Esophagus mucosa (tissue), 1 donor: ENCODE results near the gene ANO8. TPM values are rescaled to one million over a fixed set of nuclear protein-coding genes. Genes with fewer than 3 reads are reported as not detected.
"Not testable (repeated sequence)": the region's sequence is repeated elsewhere in the genome, so short reads cannot be mapped to it uniquely, and the experiment has no call there.

ENCODE experiments used
- ATAC-seq: fragments of 200-7000 bp; cut with Tn5 transposase; one replicate; pipeline ENCODE4 v1.9.1; 2020
- total RNA-seq: library from RNA; stranded (reverse); gene quantifications from one replicate; pipeline ENCODE4 v1.2.4, GENCODE V29; 2023
- donor health status: DM: yes; HTN: yes; CAD: no.

ANO8 gene
- total RNA-seq, 1 donor from 2014 or later: 9.9 TPM

DNA sequence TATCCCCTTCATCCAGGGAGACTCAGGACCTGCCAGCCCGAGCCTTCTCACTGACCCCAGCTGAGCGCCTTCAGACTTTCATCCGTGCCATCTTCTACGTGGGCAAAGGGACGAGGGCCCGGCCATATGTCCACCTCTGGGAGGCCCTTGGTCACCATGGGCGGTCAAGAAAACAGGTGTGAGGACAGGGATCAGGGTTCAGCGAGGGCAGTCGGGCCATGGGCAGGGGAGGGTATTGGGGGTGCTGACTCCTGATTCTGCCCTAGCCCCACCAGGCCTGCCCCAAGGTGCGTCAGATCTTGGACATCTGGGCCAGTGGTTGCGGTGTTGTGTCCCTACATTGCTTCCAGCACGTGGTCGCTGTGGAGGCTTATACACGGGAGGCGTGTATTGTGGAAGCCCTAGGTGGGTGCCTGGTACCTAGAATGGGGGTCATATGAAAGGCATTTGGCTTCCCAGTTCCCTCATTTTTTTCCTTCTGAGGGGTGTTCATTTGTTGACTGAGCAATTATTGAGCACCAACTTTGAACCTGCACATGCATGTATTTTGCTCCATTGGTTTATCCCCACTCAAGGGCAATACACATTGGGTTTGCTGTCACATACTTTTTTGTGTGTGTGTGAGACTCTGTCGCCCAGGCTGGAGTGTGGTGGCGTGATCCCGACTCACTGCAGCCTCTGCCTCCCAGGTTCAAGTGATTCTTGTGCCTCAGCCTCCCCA is 49.1 kb downstream of the ANO8 start:
- ATAC-seq: no peak

DNA sequence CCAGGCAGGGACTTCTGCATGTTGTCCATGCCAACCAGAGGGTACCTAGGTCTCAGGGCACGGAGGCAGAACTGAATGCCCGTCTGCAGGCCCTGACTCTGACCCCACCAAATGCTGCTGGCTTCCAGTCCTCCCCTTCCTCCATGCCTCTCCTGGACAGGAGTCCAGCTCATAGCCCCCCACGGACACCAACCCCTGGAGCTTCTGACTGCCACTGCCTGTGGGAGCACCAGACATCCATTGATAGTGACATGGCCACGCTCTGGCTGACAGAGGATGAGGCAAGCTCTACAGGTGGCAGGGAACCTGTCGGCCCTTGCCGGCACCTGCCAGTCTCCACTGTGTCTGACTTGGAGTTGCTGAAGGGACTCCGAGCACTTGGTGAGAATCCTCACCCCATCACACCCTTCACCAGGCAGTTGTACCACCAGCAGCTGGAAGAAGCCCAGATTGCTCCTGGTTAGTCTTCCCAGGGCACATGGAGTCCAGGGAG is 51.1 kb downstream of the ANO8 start:
- ATAC-seq: no peak

- peak; percentile 90 for ATAC-seq
These were observed 52.0 kb downstream of the ANO8 start for GRCh38 chr19:17282488-17283125.

DNA sequence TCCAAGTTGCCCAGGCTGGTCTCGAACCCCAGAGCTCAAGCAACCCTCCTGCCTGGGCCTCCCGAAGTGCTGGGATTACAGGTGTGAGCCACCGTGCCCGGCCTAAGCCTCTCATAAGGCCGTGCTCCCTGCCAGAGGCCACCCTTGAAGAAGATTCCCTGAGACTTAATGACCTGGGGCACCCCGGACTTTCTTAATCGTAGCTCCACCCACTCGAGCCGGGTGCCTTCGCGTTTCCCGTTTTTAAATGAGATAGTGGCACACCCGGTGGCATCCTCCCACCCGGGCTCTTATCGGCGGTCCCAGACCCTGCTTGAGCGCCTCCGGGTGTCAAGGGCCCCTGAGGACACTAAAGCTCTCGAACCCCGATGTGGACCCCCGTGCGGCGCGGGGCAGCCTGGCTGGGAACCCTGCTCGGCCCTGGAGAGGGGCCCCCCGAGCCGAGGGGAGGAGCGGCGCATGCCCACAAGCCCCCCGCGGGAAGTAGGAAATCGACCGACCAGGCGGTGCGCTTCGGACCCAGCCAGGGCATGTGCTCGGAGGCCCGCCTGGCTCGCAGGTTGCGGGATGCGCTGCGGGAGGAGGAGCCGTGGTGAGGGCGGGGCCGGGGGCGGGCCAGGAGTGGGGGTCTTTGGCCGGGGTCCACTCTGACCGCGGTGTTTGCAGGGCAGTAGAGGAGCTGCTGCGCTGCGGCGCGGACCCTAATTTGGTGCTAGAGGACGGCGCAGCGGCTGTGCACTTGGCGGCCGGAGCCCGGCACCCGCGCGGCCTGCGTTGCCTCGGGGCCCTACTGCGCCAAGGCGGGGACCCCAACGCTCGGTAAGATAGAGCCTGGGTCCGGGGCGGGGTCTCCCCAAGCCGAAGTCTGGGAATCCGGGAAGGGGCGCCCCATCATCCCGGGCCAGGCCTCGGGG is 53.0 kb downstream of the ANO8 start, which contains the start of gene ANKLE1:
Gene ANKLE1, plus strand, starts transcription at position 511 of the 914 bp plus-strand sequence. Its CDS starts 20 bp downstream, at position 531.
- ATAC-seq: peak; percentile 23

GRCh38 chr19:17279436-17279835 is 55.2 kb downstream of the ANO8 start:
- no peak for ATAC-seq

DNA sequence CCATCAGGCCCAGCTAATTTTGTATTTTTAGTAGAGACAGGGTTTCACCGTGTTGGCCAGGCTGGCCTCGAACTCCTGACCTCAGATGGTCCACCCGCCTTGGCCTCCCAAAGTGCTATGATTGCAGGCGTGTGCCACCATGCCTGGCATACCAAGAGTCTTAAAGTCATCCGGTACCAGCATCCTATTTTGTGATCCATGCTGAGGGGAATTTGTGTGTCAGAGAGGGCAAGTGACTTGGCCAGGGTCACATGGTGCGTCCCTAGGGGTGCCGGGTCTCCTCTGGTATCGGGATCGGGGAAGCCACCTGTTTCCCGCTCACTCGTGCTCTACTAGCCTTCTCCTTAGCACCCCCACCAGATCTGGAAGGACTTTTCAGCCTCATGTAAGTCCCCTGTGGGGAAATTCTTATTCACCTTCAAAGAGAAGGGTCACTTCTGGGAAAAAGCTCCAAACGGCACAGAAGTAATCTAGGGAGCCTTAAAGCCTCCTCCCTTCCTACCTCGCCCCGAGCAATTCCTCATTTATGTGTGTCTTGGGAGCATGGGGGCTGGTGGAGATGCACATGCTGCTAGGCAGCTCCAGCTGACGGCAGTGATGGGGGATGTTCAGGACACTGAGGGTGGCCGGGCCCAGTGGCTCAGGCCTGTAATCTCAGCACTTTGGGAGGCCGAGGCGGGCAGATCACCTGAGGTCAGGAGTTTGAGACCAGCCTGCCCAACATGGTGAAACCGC is 59.0 kb downstream of the ANO8 start:
- ATAC-seq: no peak

GRCh38 chr19:17274892-17275291 is 59.8 kb downstream of the ANO8 start:
- ATAC-seq: not testable (repeated sequence)

Other genes with a start within 250 kb of the ANO8 start
- 21.7 TPM for gene USE1, start 119.5 kb downstream of the ANO8 start, total RNA-seq
- gene OCEL1, start 108.6 kb downstream of the ANO8 start, total RNA-seq: 13.3 TPM
- gene NR2F6, start 88.9 kb downstream of the ANO8 start, total RNA-seq: 53.8 TPM
- 0.64 TPM for gene USHBP1, start 70.1 kb downstream of the ANO8 start, total RNA-seq
- gene BABAM1, start 67.4 kb downstream of the ANO8 start, total RNA-seq: 55.8 TPM
- 0.04 TPM for gene ANKLE1, start 53.0 kb downstream of the ANO8 start, total RNA-seq
- gene ABHD8, start 31.4 kb downstream of the ANO8 start, total RNA-seq: 2.2 TPM
- 42.6 TPM for gene MRPL34, start 29.0 kb downstream of the ANO8 start, total RNA-seq
- gene DDA1, start 25.3 kb downstream of the ANO8 start, total RNA-seq: 21.5 TPM
- gene GTPBP3, start 2.7 kb upstream of the ANO8 start, total RNA-seq: 11.7 TPM
- 22.6 TPM for gene PLVAP, start 42.5 kb upstream of the ANO8 start, total RNA-seq
- gene CCDC194, start 59.3 kb upstream of the ANO8 start, total RNA-seq: not detected
- 2.8 TPM for gene BST2, start 70.8 kb upstream of the ANO8 start, total RNA-seq
- gene MVB12A, start 85.2 kb upstream of the ANO8 start, total RNA-seq: 49.9 TPM
- not detected for gene TMEM221, start 113.8 kb upstream of the ANO8 start, total RNA-seq
- gene NXNL1, start 126.1 kb upstream of the ANO8 start, total RNA-seq: not detected
- gene SLC27A1, start 135.7 kb upstream of the ANO8 start, total RNA-seq: 4.1 TPM
- 104 TPM for gene PGLS, start 176.8 kb upstream of the ANO8 start, total RNA-seq
- 28.5 TPM for gene COLGALT1, start 220.8 kb upstream of the ANO8 start, total RNA-seq